Smooth muscle cell (in vitro differentiated cells): ENCODE results near the gene CD96. TPM values are rescaled to one million over a fixed set of nuclear protein-coding genes. Genes with fewer than 3 reads are reported as not detected.

Source experiments
- DNase-seq: peaks from one replicate; lab custom pipeline; 2025; ENCODE audit not compliant: unreplicated experiment; lab: John Stamatoyannopoulos, UW
- H2AFZ ChIP-seq: fragments of 200-600 bp; sonication (generic); 2 replicates; pipeline ENCODE4 v1.6.0; 2016; ENCODE audit warnings: antibody characterized with exemption, low read depth, mild to moderate bottlenecking
- H3F3A ChIP-seq: fragments of 200-600 bp; sonication (generic); 2 replicates; pipeline ENCODE4 v1.6.0; 2017; ENCODE audit warnings: antibody characterized with exemption, low read depth
- H3K27ac ChIP-seq: fragments of 200-600 bp; sonication (generic); 2 replicates; pipeline ENCODE4 v1.5.1; 2016; ENCODE audit warnings: low read depth, mild to moderate bottlenecking
- H3K27me3 ChIP-seq: fragments of 200-600 bp; sonication (generic); 2 replicates; pipeline ENCODE4 v1.6.1; 2016; ENCODE audit warnings: low read depth, mild to moderate bottlenecking
- H3K36me3 ChIP-seq: fragments of 200-600 bp; sonication (generic); 2 replicates; pipeline ENCODE4 v1.5.1; 2016; ENCODE audit warnings: low read depth
- H3K4me1 ChIP-seq: fragments of 200-600 bp; sonication (generic); 2 replicates; pipeline ENCODE4 v1.5.1; 2016; ENCODE audit warnings: low read depth
- H3K4me2 ChIP-seq: fragments of 200-600 bp; sonication (generic); 2 replicates; pipeline ENCODE4 v1.6.0; 2016; ENCODE audit warnings: mild to moderate bottlenecking
- H3K4me3 ChIP-seq: fragments of 200-600 bp; sonication (generic); 2 replicates; pipeline ENCODE4 v1.5.1; 2016; ENCODE audit warnings: mild to moderate bottlenecking
- H3K79me2 ChIP-seq: fragments of 200-600 bp; sonication (generic); 2 replicates; pipeline ENCODE4 v1.6.0; 2016; ENCODE audit warnings: low read depth, mild to moderate bottlenecking
- H3K9ac ChIP-seq: fragments of 200-600 bp; sonication (generic); 2 replicates; pipeline ENCODE4 v1.6.0; 2016; ENCODE audit warnings: low read depth
- H3K9me3 ChIP-seq: fragments of 200-600 bp; sonication (generic); replicated peaks from 2 replicates; pipeline ENCODE4 v1.5.1; 2016; ENCODE audit warnings: low read depth
- H4K20me1 ChIP-seq: fragments of 200-600 bp; sonication (generic); 2 replicates; pipeline ENCODE4 v1.6.0; 2016; ENCODE audit warnings: low read depth
- WGBS: methylation state at CpG from one replicate; pipeline ENCODE4 v1.1.7; 2016; ENCODE audit warnings: low lambda C conversion rate; 5-methylcytosine and 5-hydroxymethylcytosine counted together
- polyA plus RNA-seq: library from polyadenylated mRNA; unstranded; fragments of >200 nt; fragmentation: Nextera tagmentation; extraction: Ambion mirVana; gene quantifications from 2 replicates; pipeline ENCODE4 v1.2.1, GENCODE V29; 2016
- total RNA-seq: library from RNA; depleted of rRNA; stranded (reverse); fragments of >200 nt; gene quantifications from 2 replicates; pipeline ENCODE4 v1.2.3, GENCODE V29; 2014
- TF ChIP-seq, protein P1 (sequence below): fragments of 200-600 bp; sonication (generic); IDR thresholded peaks from 2 replicates; pipeline ENCODE4 v1.5.1; 2017; ENCODE audit warnings: borderline replicate concordance, mild to moderate bottlenecking, antibody characterized with exemption; ENCODE audit not compliant: insufficient read depth, poor library complexity, severe bottlenecking

CD96 gene
- total and polyA plus RNA-seq, 2 experiments from 2014 or later: 0.09 to 0.46 TPM

DNA sequence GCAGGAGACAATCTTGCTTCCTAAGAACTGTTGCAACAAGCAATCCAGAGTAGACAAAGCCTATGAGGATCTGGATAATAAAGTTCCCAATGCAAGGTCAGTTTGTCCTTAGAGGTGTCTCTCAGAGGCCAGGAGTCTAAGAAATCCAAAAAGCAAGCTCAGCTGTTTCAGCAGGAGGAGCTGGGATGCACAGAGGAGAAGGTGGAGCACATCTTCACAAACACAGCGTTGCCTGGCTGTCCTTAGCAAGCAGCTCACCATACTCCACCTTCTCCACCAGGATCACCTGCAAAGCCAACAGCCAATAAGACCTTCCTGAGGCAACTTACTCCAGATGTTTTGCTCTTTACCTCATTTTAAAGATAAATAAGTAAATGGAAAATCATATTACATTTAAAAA lies 52.8 kb downstream of the CD96 start:
- no peak overlapping the region for H2AFZ ChIP-seq
- no peaks in the 10 kb centered on the region for H3K4me1 ChIP-seq
- H3K27me3 ChIP-seq: no peaks in the 10 kb centered on the region
- no peak for DNase-seq
- no peaks in the 10 kb centered on the region for H3K79me2 ChIP-seq
- H3K9me3 ChIP-seq: no peaks in the 10 kb centered on the region
- H3K4me3 ChIP-seq: no peak overlapping the region
- WGBS: 58% methylated on average over 1 of the region's 1 CpG
- peak overlapping the region; percentile 58 for H3K4me2 ChIP-seq
- H3F3A ChIP-seq: peaks cover under 1% of the 10 kb centered on the region
- H4K20me1 ChIP-seq: no peaks in the 10 kb centered on the region
- TF ChIP-seq, protein P1, sequence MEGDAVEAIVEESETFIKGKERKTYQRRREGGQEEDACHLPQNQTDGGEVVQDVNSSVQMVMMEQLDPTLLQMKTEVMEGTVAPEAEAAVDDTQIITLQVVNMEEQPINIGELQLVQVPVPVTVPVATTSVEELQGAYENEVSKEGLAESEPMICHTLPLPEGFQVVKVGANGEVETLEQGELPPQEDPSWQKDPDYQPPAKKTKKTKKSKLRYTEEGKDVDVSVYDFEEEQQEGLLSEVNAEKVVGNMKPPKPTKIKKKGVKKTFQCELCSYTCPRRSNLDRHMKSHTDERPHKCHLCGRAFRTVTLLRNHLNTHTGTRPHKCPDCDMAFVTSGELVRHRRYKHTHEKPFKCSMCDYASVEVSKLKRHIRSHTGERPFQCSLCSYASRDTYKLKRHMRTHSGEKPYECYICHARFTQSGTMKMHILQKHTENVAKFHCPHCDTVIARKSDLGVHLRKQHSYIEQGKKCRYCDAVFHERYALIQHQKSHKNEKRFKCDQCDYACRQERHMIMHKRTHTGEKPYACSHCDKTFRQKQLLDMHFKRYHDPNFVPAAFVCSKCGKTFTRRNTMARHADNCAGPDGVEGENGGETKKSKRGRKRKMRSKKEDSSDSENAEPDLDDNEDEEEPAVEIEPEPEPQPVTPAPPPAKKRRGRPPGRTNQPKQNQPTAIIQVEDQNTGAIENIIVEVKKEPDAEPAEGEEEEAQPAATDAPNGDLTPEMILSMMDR: no peak
- peak overlapping the region; percentile 58 for H3K27ac ChIP-seq
- H3K9ac ChIP-seq: no peak overlapping the region
- H3K36me3 ChIP-seq: no peaks in the 10 kb centered on the region

DNA sequence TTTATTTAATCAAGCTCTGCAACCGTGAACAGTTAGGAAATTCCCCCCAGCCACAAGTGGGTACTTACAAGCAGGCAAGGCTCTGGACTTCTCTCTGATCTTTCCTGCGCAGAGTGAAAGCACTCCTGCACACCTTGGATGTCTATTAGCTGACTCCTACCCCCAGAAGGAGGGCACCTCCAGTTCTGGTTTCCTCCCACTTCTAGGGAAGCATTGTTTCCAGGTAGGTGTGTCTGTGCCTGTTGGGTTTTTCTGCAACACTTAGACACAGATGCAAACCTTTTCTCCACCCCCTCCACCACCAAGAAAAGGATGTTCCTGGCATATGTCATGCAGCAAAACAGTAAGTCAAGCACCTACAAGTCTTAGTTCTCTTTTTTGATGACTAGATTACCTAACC lies 53.2 kb downstream of the CD96 start, which contains the start of gene ZBED2:
TSS of gene ZBED2 (minus strand) at position 115 of the 400 bp plus-strand sequence. CDS start 1,145 bp downstream, outside the sequence.
- whole genome bisulfite sequencing: 75% methylated on average over 2 of the region's 2 CpGs
- H3K4me2 ChIP-seq: peak within 1 kb of the TSS; percentile 58
- DNase-seq: no peak
- no peaks in the 10 kb centered on the region for H3K9me3 ChIP-seq
- no peaks in the 10 kb centered on the region for H3K36me3 ChIP-seq
- H3K4me1 ChIP-seq: no peaks in the 10 kb centered on the region
- no peaks in the 10 kb centered on the region for H3K27me3 ChIP-seq
- no peaks in the 10 kb centered on the region for H4K20me1 ChIP-seq
- peak within 1 kb of the TSS; percentile 36 for H2AFZ ChIP-seq
- H3K27ac ChIP-seq: peak within 1 kb of the TSS; percentile 58
- H3K79me2 ChIP-seq: no peaks in the 10 kb centered on the region
- no peak within 1 kb of the TSS for H3K4me3 ChIP-seq
- no peak within 1 kb of the TSS for H3K9ac ChIP-seq
- TF ChIP-seq, protein P1: no peak
- no peaks in the 10 kb centered on the region for H3F3A ChIP-seq

DNA sequence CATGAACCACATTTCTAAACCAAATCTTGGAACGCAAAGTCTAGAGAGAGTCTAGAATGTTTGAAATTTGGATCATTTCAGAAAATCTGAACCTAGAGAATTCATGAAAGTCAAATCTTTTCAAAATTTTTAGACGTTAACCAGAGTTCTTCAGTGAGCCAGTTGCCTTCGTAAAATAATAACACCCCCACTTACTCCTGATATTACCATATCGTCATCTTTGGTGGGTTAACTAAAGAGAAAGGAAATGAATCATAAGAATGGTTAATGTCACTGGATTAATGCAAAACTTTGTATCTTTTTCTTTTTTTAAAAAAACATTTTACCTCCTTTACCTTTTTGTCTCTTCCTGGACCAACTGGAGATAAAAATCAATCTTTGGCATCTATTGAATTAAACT lies 54.3 kb downstream of the CD96 start:
- no peak overlapping the region for H3K4me2 ChIP-seq
- H3K9me3 ChIP-seq: no peaks in the 10 kb centered on the region
- H3K79me2 ChIP-seq: no peaks in the 10 kb centered on the region
- no peaks in the 10 kb centered on the region for H3K36me3 ChIP-seq
- H4K20me1 ChIP-seq: no peaks in the 10 kb centered on the region
- TF ChIP-seq, protein P1: no peak
- H3K9ac ChIP-seq: no peak overlapping the region
- 67% methylated on average over 4 of the region's 4 CpGs for WGBS
- peak overlapping the region; percentile 36 for H2AFZ ChIP-seq
- DNase-seq: no peak
- H3K4me3 ChIP-seq: no peak overlapping the region
- no peak overlapping the region for H3K27ac ChIP-seq
- H3K4me1 ChIP-seq: no peaks in the 10 kb centered on the region
- no peaks in the 10 kb centered on the region for H3F3A ChIP-seq
- no peaks in the 10 kb centered on the region for H3K27me3 ChIP-seq

DNA sequence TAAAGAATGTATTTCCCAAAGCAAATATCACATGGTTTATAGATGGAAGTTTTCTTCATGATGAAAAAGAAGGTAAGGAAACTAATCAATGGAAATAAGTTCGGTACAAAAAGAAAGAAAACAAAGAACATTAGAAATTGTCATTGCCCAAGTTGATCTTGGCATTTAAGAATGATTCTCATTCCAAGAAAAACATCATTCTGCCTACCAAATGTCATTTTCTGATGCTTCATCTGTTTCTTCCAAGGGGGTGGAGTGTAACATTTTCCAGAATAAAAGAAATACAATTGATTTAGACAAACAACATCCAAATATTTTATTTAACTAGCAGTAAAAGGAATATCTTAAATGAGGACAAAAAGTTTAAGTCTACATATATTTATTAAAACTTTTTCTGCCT lies 56.1 kb downstream of the CD96 start:
- no peak overlapping the region for H3K4me3 ChIP-seq
- no peaks in the 10 kb centered on the region for H3K27me3 ChIP-seq
- DNase-seq: no peak
- H3K36me3 ChIP-seq: no peaks in the 10 kb centered on the region
- WGBS: 93% methylated on average over 1 of the region's 1 CpG
- H2AFZ ChIP-seq: no peak overlapping the region
- H3K9ac ChIP-seq: no peak overlapping the region
- TF ChIP-seq, protein P1: no peak
- no peaks in the 10 kb centered on the region for H3K79me2 ChIP-seq
- no peak overlapping the region for H3K27ac ChIP-seq
- no peak overlapping the region for H3K4me2 ChIP-seq
- H4K20me1 ChIP-seq: no peaks in the 10 kb centered on the region
- H3K9me3 ChIP-seq: no peaks in the 10 kb centered on the region
- H3F3A ChIP-seq: no peaks in the 10 kb centered on the region
- no peaks in the 10 kb centered on the region for H3K4me1 ChIP-seq
